NT2/D1 (cell line): Measurements from ENCODE around the gene ZEB2.

Experiments
- DNase-seq: peaks from one replicate; pipeline ENCODE4 v3.0.0-alpha.2; 2011; ENCODE audit warnings: low read depth, low spot score
- H3K27me3 ChIP-seq: 2 replicates; pipeline ENCODE4 v1.6.0; 2011; ENCODE audit warnings: mild to moderate bottlenecking; ENCODE audit not compliant: insufficient read length, insufficient read depth
- H3K36me3 ChIP-seq: 2 replicates; pipeline ENCODE4 v1.6.1; 2011; ENCODE audit warnings: mild to moderate bottlenecking, low read length, mixed read lengths; ENCODE audit not compliant: insufficient read depth, insufficient read length
- H3K4me1 ChIP-seq: 2 replicates; pipeline ENCODE4 v1.5.1; 2011; ENCODE audit not compliant: insufficient read depth, insufficient read length
- H3K4me3 ChIP-seq: 2 replicates; pipeline ENCODE4 v1.5.1; 2011; ENCODE audit warnings: low read depth; ENCODE audit not compliant: insufficient read length
- H3K9ac ChIP-seq: 2 replicates; pipeline ENCODE4 v1.6.0; 2011; ENCODE audit warnings: low read depth; ENCODE audit not compliant: insufficient read length
- H3K9me3 ChIP-seq: 2 replicates; pipeline ENCODE4 v1.5.1; 2011; ENCODE audit warnings: mild to moderate bottlenecking, low read length; ENCODE audit not compliant: insufficient read depth
- SUZ12 ChIP-seq: IDR thresholded peaks from 2 replicates; pipeline ENCODE4 v1.6.1; 2011; ENCODE audit not compliant: insufficient read length, insufficient read depth; ENCODE audit errors: extremely low read depth
- YY1 ChIP-seq: IDR thresholded peaks from 2 replicates; pipeline ENCODE4 v1.6.1; 2011; ENCODE audit not compliant: insufficient read length, insufficient read depth
- ZNF274 ChIP-seq: IDR thresholded peaks from 2 replicates; pipeline ENCODE4 v1.6.1; 2011; ENCODE audit warnings: mild to moderate bottlenecking, low read depth, low read length

ZEB2 gene

DNA sequence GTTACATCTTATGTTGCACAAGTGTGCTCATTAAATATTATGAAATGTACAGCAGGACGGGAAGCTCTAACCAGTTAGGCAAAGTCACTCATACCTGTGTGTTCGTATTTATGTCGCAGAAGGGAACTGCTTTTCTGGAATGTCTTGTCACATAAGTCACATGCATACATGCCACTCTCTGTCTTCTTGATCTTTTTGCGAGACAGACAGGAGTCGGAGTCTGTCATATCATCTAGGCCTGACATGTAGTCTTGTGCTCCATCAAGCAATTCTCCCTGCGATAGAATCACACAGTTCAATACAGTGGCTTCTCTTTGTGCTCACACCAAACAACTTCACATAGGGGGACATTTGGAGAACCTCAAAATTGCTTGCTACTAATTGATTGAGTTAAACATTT, 123.6 kb downstream of the ZEB2 start:
- no peaks in the 10 kb centered on the region for H3K4me1 ChIP-seq
- no peak for TF ChIP-seq SUZ12
- TF ChIP-seq YY1 = no peak
- no peak for TF ChIP-seq ZNF274
- H3K4me3 ChIP-seq = no peak overlapping the region
- no peak for DNase-seq
- H3K9ac ChIP-seq = no peak overlapping the region
- no peaks in the 10 kb centered on the region for H3K27me3 ChIP-seq
- peaks cover 96% of the 10 kb centered on the region for H3K36me3 ChIP-seq
- no peaks in the 10 kb centered on the region for H3K9me3 ChIP-seq

DNA sequence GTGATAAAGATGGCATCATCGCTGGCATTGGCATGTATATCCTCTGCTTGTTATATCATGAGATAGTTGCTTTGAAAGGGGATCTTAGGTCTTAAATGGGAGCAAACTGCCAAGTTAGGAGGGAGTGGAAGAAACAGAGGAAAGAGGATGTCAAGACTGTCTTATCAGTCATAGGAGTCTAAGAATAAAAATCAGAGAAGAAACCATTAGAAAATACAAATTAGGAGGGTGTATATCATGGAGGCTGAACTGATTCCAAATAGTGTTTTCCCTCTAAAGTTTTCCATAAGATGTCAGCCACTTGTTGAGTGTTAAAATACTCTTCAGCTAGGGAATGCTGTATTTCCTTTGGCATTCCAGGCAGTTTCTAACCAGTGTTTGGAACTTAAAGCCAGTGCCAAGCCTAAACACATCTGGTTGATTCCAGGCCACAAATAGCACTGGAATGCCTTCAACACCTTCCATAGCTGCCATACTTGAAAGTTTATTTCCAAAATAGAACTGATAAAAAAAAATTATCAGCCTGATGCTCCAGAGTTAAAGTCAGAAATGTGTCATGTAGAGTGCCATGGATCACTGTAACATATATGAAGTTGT, 129.4 kb downstream of the ZEB2 start:
- Histone ChIP-seq H3K27me3 (no peaks in the 10 kb centered on the region), H3K4me1 (no peaks in the 10 kb centered on the region), H3K9me3 (no peaks in the 10 kb centered on the region), H3K9ac (no peak overlapping the region), H3K36me3 (peaks cover 56% of the 10 kb centered on the region), H3K4me3 (no peak overlapping the region)
- TF ChIP-seq YY1 (no peak), SUZ12 (no peak), ZNF274 (no peak)
- DNase-seq = no peak

DNA sequence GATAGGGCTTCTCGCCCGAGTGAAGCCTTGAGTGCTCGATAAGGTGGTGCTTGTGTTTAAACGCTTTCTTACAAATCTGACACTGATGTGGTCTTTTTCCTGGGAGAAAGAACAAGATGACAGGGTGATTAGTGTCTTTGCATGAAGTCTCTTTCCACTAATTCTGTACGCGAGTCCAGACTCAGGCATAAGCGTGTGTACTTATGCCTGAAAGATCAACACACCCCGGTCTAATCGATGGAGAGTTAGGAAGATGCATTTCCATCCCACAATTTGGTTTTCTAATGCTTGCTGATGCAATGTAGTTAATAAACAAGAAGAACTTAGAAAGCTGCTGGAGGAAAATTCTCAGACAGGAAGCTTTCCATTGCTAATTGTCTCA, 130.0 kb downstream of the ZEB2 start:
- DNase-seq = no peak
- no peak overlapping the region for H3K4me3 ChIP-seq
- no peaks in the 10 kb centered on the region for H3K9me3 ChIP-seq
- peaks cover 51% of the 10 kb centered on the region for H3K36me3 ChIP-seq
- H3K4me1 ChIP-seq = no peaks in the 10 kb centered on the region
- no peaks in the 10 kb centered on the region for H3K27me3 ChIP-seq
- no peak for TF ChIP-seq YY1
- no peak for TF ChIP-seq ZNF274
- no peak for TF ChIP-seq SUZ12
- no peak overlapping the region for H3K9ac ChIP-seq

DNA sequence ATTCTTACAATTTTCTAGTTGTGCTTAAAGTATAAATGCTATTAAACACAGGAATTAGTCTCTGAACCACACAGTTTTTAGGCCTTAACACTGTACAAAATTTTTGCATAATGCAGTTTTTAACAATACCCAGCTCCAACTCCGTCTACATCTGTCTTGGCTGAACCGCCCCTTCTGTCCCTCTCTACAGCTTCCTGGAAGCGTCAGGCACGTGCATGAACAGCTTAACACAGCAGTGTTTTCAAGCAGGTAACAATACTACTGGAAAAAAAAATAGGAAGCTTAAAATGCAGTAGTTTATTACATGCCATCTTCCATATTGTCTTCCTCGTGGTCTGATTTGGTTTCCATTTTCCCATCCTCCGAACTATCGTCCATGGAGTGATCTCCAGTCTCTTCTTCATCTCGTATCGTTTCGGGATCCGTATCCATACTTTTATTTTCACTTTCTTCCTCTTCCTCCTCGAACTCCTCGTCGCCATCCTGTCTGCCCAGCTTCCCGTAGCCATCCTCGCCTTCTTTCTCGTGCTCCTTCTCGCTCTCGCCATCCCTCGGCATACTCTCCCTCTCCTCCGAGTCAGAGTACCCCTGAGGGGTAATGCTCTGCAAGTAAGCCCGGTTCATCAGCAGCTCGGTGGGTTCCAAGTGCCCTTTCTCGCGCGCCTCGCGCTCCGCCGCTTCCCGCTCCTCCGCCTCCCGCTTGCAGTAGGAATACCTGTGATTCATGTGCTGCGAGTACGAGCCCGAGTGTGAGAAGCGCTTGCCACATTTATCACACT, 130.6 kb downstream of the ZEB2 start:
- TF ChIP-seq ZNF274 (no peak), YY1 (no peak), SUZ12 (no peak)
- H3K27me3 ChIP-seq = no peaks in the 10 kb centered on the region
- no peaks in the 10 kb centered on the region for H3K4me1 ChIP-seq
- H3K36me3 ChIP-seq = peaks cover 46% of the 10 kb centered on the region
- no peak for DNase-seq
- H3K9ac ChIP-seq = no peak overlapping the region
- no peak overlapping the region for H3K4me3 ChIP-seq
- no peaks in the 10 kb centered on the region for H3K9me3 ChIP-seq

DNA sequence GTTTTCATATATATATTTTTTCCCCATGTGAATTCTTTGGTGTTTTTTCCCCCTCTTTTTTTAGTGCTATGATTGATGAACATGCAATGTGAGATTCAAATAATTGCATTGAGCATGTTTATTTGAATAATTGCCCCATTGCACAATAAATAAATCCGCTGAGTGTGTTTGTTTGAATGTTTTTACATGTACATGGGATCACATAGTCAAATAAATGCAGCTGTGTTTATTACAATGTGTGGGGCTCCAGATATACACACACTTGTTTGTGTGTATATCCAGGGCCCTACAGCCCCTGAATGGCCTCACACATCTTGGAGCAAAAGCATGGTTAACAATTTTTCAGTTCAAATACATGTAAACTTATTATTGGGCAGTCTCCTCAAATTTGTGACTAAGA, 134.5 kb downstream of the ZEB2 start:
- no peaks in the 10 kb centered on the region for H3K4me1 ChIP-seq
- no peak for DNase-seq
- no peak for TF ChIP-seq SUZ12
- no peak for TF ChIP-seq YY1
- TF ChIP-seq ZNF274 = no peak

DNA sequence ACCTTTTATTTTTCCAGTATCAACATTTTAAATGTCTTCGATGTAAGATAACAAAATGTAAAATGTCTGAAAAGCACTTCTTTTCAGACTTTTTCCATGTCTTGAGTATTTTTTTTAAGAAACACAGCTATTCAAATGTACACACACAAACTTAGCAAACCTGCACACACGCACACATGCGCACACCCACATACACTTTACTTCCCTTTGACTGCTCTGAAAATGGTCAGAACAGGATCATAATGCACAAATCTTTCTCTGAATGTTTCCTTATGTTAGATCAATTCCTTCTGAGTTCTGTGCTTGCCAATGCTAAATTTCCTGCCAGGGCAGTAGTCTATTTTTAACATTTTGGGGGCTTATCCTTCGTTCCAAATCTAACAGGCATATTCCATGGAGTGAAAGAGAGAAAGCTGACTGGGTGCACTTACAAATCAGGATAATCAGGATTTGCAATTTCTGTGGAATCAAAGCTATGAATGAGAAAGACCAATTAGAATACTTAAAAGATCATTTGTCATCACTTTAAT, 136.3 kb downstream of the ZEB2 start:
- Histone ChIP-seq H3K27me3 (no peaks in the 10 kb centered on the region), H3K4me1 (no peaks in the 10 kb centered on the region), H3K9me3 (no peaks in the 10 kb centered on the region), H3K36me3 (peaks cover 2% of the 10 kb centered on the region), H3K4me3 (no peak overlapping the region), H3K9ac (no peak overlapping the region)
- no peak for DNase-seq
- TF ChIP-seq YY1 = no peak
- TF ChIP-seq SUZ12 = no peak
- no peak for TF ChIP-seq ZNF274

More for the DNA sequence above, 134.5 kb downstream of the ZEB2 start:
- Histone ChIP-seq H3K27me3 (no peaks in the 10 kb centered on the region), H3K9ac (no peak overlapping the region), H3K36me3 (peaks cover 16% of the 10 kb centered on the region), H3K4me3 (no peak overlapping the region), H3K9me3 (no peaks in the 10 kb centered on the region)

DNA sequence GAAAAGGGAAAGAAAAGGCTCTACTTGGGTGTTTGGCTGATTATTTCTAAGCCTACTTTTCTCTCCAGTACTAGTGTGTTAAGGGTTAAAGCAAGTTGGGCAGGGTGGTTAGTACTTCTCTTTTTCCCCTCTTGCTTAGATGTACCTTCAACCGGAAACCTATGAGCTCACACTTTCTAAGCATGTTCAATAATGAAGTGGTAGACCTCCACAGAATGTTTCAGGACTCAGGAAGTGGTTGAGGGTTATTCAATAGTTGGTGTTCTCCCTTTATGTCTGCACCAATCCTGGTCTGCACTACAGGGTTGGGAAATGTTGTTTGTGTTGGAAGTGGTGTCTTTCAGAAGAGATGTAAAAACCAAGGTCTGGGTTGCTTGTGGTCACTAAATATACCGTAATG, 137.1 kb downstream of the ZEB2 start:
- H3K4me3 ChIP-seq = no peak overlapping the region
- H3K36me3 ChIP-seq = no peaks in the 10 kb centered on the region
- H3K27me3 ChIP-seq = no peaks in the 10 kb centered on the region
- H3K9me3 ChIP-seq = no peaks in the 10 kb centered on the region
- H3K4me1 ChIP-seq = no peaks in the 10 kb centered on the region
- no peak for DNase-seq
- TF ChIP-seq SUZ12 (no peak), YY1 (no peak), ZNF274 (no peak)
- H3K9ac ChIP-seq = no peak overlapping the region

DNA sequence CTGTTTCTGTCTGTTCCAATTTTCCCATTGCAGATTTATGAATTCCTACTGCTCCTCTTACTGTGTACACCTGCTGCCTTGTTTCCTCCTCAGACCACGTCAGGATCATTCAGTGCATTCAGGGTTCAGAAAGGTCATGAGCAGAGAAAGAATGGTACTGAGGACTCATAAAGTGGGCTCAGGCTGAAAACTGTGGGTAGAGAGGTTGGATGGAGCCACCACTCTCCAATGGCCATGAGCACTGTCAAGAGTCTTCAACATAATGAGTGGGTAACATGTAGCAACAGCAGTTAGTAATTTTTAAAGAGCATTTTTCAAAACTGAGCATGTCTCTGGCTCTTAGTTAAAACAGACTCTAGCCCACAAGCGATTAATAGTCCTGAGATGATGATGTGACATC, 138.2 kb downstream of the ZEB2 start:
- DNase-seq = no peak
- Histone ChIP-seq H3K4me1 (no peaks in the 10 kb centered on the region), H3K9me3 (no peaks in the 10 kb centered on the region), H3K9ac (no peak overlapping the region), H3K36me3 (no peaks in the 10 kb centered on the region), H3K4me3 (no peak overlapping the region), H3K27me3 (no peaks in the 10 kb centered on the region)
- no peak for TF ChIP-seq ZNF274
- no peak for TF ChIP-seq YY1
- TF ChIP-seq SUZ12 = no peak
